Stimulated activated CD8-positive, alpha-beta memory T cell treated with anti-CD3 and anti-CD28 coated beads, Interleukin-15, amount 100 ng/mL, for 1 hour (primary cell): Measurements from ENCODE around the gene MRE11.
"Not testable (repeated sequence)": the region's sequence is repeated elsewhere in the genome, so short reads cannot be mapped to it uniquely, and the experiment has no call there.

Experiments used
- DNase-seq: peaks from one replicate; pipeline ENCODE4 v3.0.0-alpha.2; 2020; ENCODE audit warnings: low read depth

MRE11 gene

GRCh38 chr11:94424011-94424410 lies 69.6 kb downstream of the MRE11 start:
- DNase-seq: no peak

GRCh38 chr11:94423507-94423906 lies 70.1 kb downstream of the MRE11 start:
- no peak for DNase-seq

GRCh38 chr11:94418123-94418765 lies 75.4 kb downstream of the MRE11 start:
- DNase-seq: no peak

- DNase-seq: no peak
Measured at GRCh38 chr11:94417386-94417987, 76.2 kb downstream of the MRE11 start.

- DNase-seq: no peak
Measured at GRCh38 chr11:94405062-94405833, 88.4 kb downstream of the MRE11 start.

GRCh38 chr11:94402355-94402754 lies 91.3 kb downstream of the MRE11 start:
- no peak for DNase-seq

GRCh38 chr11:94401773-94402265 lies 91.8 kb downstream of the MRE11 start:
- no peak for DNase-seq

GRCh38 chr11:94400839-94401772 lies 92.5 kb downstream of the MRE11 start, which contains the start of gene GPR83:
Gene GPR83 (minus strand): TSS chr11:94401419. CDS start chr11:94401247, 172 bp downstream.
- no peak for DNase-seq

GRCh38 chr11:94400457-94400838 lies 93.2 kb downstream of the MRE11 start:
- no peak for DNase-seq

GRCh38 chr11:94400050-94400449 lies 93.6 kb downstream of the MRE11 start:
- DNase-seq: no peak

GRCh38 chr11:94398101-94398500 lies 95.5 kb downstream of the MRE11 start:
- DNase-seq: no peak

GRCh38 chr11:94396282-94396681 lies 97.4 kb downstream of the MRE11 start:
- no peak for DNase-seq

- DNase-seq: not testable (repeated sequence)
Measured at GRCh38 chr11:94391937-94392336, 101.7 kb downstream of the MRE11 start.

- no peak for DNase-seq
Measured at GRCh38 chr11:94379613-94380012, 114.0 kb downstream of the MRE11 start.

GRCh38 chr11:94376841-94377240 lies 116.8 kb downstream of the MRE11 start:
- DNase-seq: no peak

GRCh38 chr11:94370576-94370975 lies 123.1 kb downstream of the MRE11 start:
- DNase-seq: not testable (repeated sequence)
